ENCODE data around the gene FGF7.
"Not testable (repeated sequence)": the region's sequence is repeated elsewhere in the genome, so short reads cannot be mapped to it uniquely, and the experiment has no call there.

Gene FGF7
- total RNA-seq = 0.04 to 0.06 reads per million in 2 experiments

- no peak for DNase-seq (ENCODE audit: low read depth)
Measured at GRCh38 chr15:49423021-49423420, at the start of gene FGF7. TSS of gene FGF7 (plus strand) at chr15:49423242. CDS start at chr15:49424298, 1,056 bp downstream.

- no peak for DNase-seq (ENCODE audit: low read depth)
Measured at GRCh38 chr15:49379996-49380395, 43.0 kb upstream of the FGF7 start.

- DNase-seq (ENCODE audit: low read depth) = no peak
Measured at GRCh38 chr15:49380912-49381311, 42.1 kb upstream of the FGF7 start.

DNA sequence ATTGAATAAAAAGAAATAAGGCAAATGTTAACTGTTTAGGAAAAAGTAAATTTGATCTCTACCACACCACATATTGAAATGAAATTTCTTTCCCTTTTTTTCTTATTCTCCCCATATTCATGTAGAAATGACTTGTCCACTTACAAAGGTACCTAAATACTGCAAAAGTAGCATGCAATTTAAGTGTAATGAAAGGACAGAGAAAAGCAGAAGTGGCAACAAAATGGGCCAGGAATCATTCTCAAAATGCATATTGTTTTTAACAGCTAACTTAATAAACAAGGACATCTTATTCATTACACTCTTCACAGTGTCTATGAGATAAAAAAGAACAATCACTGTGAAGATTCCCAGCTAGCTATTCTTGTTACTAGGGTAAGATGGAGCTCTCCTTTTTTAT lies 40.6 kb upstream of the FGF7 start:
- no peak for DNase-seq (ENCODE audit: low read depth)

GRCh38 chr15:49383266-49383665 lies 39.8 kb upstream of the FGF7 start:
- DNase-seq (ENCODE audit: low read depth) = no peak

DNA sequence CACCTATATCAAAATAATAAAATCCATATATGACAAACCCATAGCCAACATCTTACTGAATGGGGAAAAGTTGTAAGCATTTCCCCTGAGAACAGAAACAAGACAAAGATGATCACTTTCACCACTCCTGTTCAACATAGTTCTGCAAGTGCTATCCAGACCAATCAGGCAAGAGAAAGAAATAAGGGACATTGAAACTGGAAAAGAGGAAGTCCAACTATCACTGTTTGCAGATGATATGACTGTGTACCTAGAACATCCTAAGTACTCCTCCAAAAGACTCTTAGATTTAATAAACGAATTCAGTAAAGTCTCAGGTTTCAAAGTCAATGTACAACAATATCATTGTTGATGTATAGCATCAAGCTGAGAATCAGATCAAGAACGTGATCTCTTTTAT lies 35.6 kb upstream of the FGF7 start:
- no peak for DNase-seq (ENCODE audit: low read depth)

DNA sequence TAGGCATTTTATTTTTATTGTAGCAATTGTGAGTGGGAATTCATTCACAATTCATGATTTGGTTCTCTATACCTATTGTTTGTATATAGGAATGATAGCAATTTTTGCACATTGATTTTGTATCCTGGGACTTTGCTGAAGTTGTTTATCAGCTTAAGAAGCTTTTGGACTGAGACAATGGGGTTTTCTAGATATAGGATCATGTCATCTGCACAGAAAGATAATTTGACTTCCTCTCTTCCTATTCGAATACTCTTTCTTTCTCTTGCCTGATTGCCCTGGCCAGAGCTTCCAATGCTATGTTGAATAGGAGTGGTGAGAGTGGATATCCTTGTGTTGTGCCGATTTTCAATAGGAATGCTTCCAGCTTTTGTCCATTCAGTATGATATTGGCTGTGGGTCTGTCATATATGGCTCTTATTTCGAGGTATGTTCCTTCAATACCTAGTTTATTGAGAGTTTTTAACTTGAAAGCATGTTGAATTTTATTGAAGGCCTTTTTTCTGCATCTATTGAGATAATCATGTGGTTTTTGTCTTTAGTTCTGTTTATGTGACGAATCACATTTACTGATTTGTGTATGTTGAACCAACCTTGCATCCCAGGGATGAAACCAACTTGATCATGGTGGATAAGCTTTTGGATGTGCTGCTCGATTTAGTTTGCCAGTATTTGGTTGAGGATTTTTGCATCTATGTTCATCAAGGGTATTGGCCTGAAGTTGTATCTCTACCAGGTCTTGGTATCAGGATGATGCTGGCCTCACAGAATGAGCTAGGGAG lies 20.3 kb upstream of the FGF7 start:
- DNase-seq (ENCODE audit: low read depth) = not testable (repeated sequence)

DNA sequence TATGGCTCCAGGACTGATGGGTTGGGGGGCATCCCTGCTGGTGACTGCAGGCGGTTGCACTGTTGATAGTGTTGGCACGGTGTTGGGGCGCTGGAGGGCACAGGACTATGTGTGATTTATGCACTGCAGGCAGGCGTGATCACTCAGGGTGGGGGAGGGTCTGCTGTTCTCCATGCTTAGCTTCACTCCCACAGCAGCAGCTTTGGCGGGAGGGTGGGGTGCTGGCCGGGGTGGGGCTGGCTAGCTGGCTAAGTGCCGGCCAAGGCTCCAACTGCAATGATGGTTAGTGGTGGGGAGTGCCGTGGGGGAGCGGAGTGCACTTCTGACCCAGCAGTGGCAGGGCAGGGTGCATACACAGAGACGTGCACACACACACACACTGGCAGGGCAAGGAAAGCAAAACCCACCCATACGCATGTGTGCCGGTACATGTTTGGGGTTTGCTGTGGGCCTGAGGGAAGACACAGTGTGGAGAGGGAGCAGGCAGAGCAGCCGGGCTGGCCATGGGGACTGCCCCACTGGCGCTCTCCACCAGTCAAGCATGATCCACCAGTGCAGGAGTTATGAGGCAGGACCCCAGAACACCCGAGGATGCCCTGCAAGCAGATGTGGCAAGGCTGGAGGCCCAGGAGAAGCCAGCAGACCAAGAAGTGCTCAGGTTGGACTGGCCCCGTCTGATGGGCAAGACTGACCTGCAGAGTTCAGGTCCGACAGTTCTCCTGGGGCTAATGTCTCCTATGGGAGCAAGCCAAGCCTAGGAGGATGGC lies 16.5 kb upstream of the FGF7 start:
- no peak for DNase-seq (ENCODE audit: low read depth)

GRCh38 chr15:49410641-49411040 lies 12.4 kb upstream of the FGF7 start:
- no peak for DNase-seq (ENCODE audit: low read depth)

- DNase-seq (ENCODE audit: low read depth) = no peak
Measured at GRCh38 chr15:49412797-49413196, 10.2 kb upstream of the FGF7 start.

GRCh38 chr15:49415149-49415548 lies 7.9 kb upstream of the FGF7 start:
- DNase-seq (ENCODE audit: low read depth) = no peak

DNA sequence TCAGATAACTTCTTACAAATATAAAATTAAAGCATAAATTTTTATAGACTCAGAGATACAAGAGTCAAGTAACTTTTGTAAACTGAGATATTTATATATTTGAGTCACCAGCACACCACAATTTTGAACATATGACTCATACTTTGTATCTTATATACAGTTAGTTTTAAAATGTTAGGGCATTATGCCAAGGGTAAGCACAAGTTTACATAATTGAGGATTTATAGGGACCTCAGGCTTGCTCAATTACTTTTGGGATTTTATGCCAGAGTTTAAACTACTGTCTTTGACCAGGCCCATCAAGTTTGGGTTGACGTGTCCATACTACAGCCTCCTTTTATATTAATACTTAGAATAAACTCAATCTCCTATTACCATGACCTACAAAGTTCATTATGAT lies 7.4 kb upstream of the FGF7 start:
- no peak for DNase-seq (ENCODE audit: low read depth)

- DNase-seq (ENCODE audit: low read depth) = no peak
Measured at GRCh38 chr15:49418811-49419210, 4.2 kb upstream of the FGF7 start.

DNA sequence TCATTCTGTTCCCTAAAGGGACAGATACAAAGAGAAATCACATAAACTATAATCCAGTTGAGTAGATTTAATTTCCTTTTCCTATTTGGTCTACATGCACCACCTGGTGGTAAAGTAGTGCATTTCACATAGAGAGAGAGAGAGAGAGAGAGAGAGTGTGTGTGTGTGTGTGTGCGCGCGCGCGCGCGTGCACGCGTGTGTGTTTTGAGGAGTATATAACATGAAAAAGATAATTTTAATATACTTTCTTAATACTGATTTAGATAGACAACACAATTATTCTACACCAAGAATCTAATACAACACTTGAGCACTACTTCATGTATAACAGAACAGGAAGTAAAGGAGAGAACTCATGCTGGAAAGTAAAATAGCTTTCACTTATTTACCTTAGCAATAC lies 1.1 kb upstream of the FGF7 start:
- DNase-seq (ENCODE audit: low read depth) = peak; percentile 5

DNA sequence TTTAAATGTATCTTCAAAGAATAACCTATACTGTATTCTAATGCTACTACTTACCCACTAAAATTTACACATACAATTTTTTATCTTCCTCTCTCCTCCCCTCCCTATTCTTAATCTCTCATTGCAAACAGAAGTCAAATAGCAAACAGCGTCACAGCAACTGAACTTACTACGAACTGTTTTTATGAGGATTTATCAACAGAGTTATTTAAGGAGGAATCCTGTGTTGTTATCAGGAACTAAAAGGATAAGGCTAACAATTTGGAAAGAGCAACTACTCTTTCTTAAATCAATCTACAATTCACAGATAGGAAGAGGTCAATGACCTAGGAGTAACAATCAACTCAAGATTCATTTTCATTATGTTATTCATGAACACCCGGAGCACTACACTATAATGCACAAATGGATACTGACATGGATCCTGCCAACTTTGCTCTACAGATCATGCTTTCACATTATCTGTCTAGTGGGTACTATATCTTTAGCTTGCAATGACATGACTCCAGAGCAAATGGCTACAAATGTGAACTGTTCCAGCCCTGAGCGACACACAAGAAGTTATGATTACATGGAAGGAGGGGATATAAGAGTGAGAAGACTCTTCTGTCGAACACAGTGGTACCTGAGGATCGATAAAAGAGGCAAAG lies 984 bp downstream of the FGF7 start:
- no peak for DNase-seq (ENCODE audit: low read depth)

- DNase-seq (ENCODE audit: low read depth) = no peak
Measured at GRCh38 chr15:49424954-49425353, 1.9 kb downstream of the FGF7 start.

DNA sequence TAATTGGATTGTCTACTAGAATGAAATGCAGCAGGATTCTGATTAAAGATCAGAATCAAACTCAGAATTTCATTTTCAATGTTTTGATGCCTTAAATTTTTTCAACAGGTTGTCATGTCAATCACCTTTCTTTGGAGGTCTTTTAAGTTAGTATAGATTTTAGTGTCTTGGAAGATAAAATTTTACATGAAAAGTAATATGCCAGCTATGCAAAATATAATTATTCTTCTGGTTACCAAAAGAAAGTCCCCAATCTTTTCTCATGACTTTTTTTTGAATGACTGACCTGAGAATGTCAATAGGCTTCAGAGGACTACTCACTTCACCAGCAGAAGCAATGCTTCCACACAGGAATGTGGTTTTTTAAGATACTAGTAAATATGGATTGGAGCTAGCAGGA lies 4.3 kb downstream of the FGF7 start:
- no peak for DNase-seq (ENCODE audit: low read depth)

DNA sequence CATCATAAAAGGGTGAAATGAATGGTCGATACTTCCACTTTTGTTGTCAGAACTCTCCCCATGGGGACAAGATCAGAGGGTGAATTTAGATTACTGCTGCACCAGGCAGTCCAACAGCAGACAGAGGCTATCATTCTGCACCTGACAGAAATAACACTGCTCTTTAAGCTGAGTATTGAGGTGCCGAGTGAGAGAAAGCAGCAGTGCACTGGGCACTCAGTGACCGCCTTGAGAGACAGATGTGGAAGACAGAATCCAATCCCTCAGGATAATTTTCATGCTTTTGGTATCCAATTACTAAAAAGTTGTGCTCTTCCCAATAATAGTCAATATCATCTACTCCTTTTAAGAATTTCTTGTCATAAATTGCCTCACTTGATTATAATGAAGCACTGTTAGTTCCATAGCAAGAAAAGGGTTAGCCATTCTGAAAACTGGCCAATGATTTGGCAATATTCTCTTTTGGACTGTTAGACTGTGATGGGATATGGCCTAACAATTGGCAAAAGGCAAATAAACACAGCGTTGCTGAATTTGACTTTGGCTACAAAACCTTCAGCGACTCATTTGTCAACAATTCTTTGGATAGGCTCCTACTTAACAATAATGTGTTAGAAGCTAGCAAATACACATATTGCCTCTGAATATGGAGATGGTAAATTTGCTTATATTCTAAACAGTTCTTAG lies 5.5 kb downstream of the FGF7 start:
- no peak for DNase-seq (ENCODE audit: low read depth)

GRCh38 chr15:49430046-49430445 lies 7.0 kb downstream of the FGF7 start:
- no peak for DNase-seq (ENCODE audit: low read depth)

GRCh38 chr15:49435174-49435573 lies 12.1 kb downstream of the FGF7 start:
- DNase-seq (ENCODE audit: low read depth) = no peak

DNA sequence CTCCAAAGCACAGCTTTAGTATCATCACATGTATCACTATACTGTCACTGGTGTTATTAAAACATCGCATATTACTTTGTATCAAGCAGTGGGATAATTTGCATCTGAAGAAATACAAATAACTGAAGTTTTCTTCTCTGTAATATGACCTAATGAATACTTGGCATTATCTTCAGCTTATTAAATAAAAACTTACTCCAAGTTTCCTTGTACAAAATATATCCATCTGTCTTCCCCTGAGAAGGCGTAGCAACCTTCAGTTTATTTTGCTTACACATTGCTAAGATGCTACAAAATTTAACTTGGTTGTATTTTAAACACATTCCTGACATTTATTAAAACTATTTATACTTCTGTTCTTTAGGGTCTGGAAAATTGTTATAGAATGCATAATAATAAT lies 13.7 kb downstream of the FGF7 start:
- DNase-seq (ENCODE audit: low read depth) = no peak

GRCh38 chr15:49438962-49439631 lies 16.1 kb downstream of the FGF7 start:
- no peak for DNase-seq (ENCODE audit: low read depth)

Measured in T follicular helper cell (primary cell).